Body of pancreas (tissue), 4 donors: ENCODE results near the gene ADCY9.

Experiments
- CTCF ChIP-seq, 7 experiments: fragments of 450-650 bp in 4 of 7; fragments of 200-600 bp in 3 of 7; sonication (generic) in 3 of 7; IDR thresholded peaks; one replicate each; pipeline ENCODE4 v1.5.1; 2016 to 2019; ENCODE audit warnings: antibody characterized with exemption in 7 of 7
- POLR2A ChIP-seq, 3 donors: fragments of 450-650 bp; IDR thresholded peaks; one replicate each; pipeline ENCODE4 v1.6.1; 2016; ENCODE audit warnings: antibody characterized with exemption in 3 of 3, mild to moderate bottlenecking in 2 of 3

- TF ChIP-seq CTCF (IDR thresholded peaks at IDR 0.05) (no peak), POLR2A (IDR thresholded peaks at IDR 0.05) (no peak)
Measured at GRCh38 chr16:3988824-3989223, 127.4 kb downstream of the ADCY9 start.
